HCT116 (cell line): Measurements from ENCODE around the gene TNIK. TPM values are rescaled to one million over a fixed set of nuclear protein-coding genes. Genes with fewer than 3 reads are reported as not detected.

Experiments used
- ATAC-seq: fragments of 200-7000 bp; cut with Tn5 transposase; 2 replicates; pipeline ENCODE4 v1.9.1; 2020; ENCODE audit warnings: mild to moderate bottlenecking, moderate library complexity
- BruUV-seq: library from RNA; stranded (reverse); fragments of 400-500 nt; replicated peaks from 2 replicates; lab custom pipeline; 2021; lab: Mats Ljungman, UMichigan
- CTCF ChIA-PET: fragments of 300-600 bp; sonication (Branson Sonifier 250); formaldehyde crosslinking; loops from one replicate; lab custom pipeline; 2021; ENCODE audit warnings: antibody characterized with exemption; lab: Charles Lee
- POLR2A ChIA-PET: fragments of 300-600, 350-600 bp; sonication (Branson Sonifier 250); formaldehyde crosslinking; loops from one replicate; lab custom pipeline; 2021; ENCODE audit warnings: antibody characterized with exemption; lab: Charles Lee
- RAD21 ChIA-PET, 2 experiments: fragments of 300-600 bp; sonication (Branson Sonifier 250); formaldehyde crosslinking; loops; one replicate each; lab custom pipeline; 2023; ENCODE audit warnings: low total read pairs in 2 of 2; ENCODE audit not compliant: uncharacterized antibody in 2 of 2, unreplicated experiment in 2 of 2, low non-redundant PET in 1 of 2; lab: Charles Lee
- DNase-seq: peaks from one replicate; pipeline ENCODE4 v3.0.0-alpha.2; 2010; ENCODE audit warnings: low read depth, low spot score
- H2AFZ ChIP-seq: fragments of 200-600 bp; shearing (Covaris generic), sonication (generic); 2 replicates; pipeline ENCODE4 v1.6.1; 2017; ENCODE audit warnings: low read depth, mixed run types, mixed read lengths, antibody characterized with exemption, low read length; ENCODE audit not compliant: poor library complexity, severe bottlenecking
- H3K27ac ChIP-seq: 2 replicates; pipeline ENCODE4 v1.5.1; 2012; ENCODE audit warnings: low read depth, low read length
- H3K27me3 ChIP-seq: fragments of 200-600 bp; sonication (generic); 2 replicates; pipeline ENCODE4 v1.6.1; 2016; ENCODE audit warnings: mixed run types, low read length, mixed read lengths; ENCODE audit not compliant: insufficient read depth
- H3K36me3 ChIP-seq, 2 experiments: fragments of 200-500 bp in 1 of 2; fragments of 200-600 bp in 1 of 2; sonication (Bioruptor generic) in 1 of 2; sonication (generic) in 1 of 2; 2 replicates each; pipeline versions ENCODE4 v1.5.1 to v1.6.1; 2014 to 2016; ENCODE audit warnings: low read length in 2 of 2, inconsistent platforms in 1 of 2, mixed read lengths in 1 of 2, mixed run types in 1 of 2; ENCODE audit not compliant: insufficient read depth in 2 of 2, control insufficient read depth in 1 of 2
- H3K4me1 ChIP-seq, 2 experiments: fragments of 200-600 bp in 1 of 2; sonication (generic) in 1 of 2; 2 replicates each; pipeline versions ENCODE4 v1.5.1 to v1.6.1; 2012 to 2017; ENCODE audit warnings: low read length in 2 of 2, inconsistent platforms in 1 of 2, mild to moderate bottlenecking in 1 of 2, mixed read lengths in 1 of 2, mixed run types in 1 of 2, moderate library complexity in 1 of 2; ENCODE audit not compliant: insufficient read depth in 2 of 2, control insufficient read depth in 1 of 2
- H3K4me2 ChIP-seq: fragments of 200-600 bp; sonication (generic); 2 replicates; pipeline ENCODE4 v1.6.1; 2017; ENCODE audit warnings: mixed run types, low read length, mixed read lengths
- H3K4me3 ChIP-seq, 2 experiments: fragments of 200-600 bp in 1 of 2; sonication (generic) in 1 of 2; replicated peaks in 1 of 2; 2 replicates each; pipeline ENCODE4 v1.5.1; 2011 to 2016; ENCODE audit warnings: low read length in 2 of 2, control low read depth in 1 of 2, low read depth in 1 of 2, mild to moderate bottlenecking in 1 of 2, mixed read lengths in 1 of 2, mixed run types in 1 of 2
- H3K79me2 ChIP-seq: fragments of 200-600 bp; sonication (generic); 2 replicates; pipeline ENCODE4 v1.6.1; 2017; ENCODE audit warnings: mild to moderate bottlenecking, mixed run types, low read length, moderate library complexity, mixed read lengths; ENCODE audit not compliant: insufficient read depth
- H3K9ac ChIP-seq: fragments of 200-600 bp; sonication (generic); 2 replicates; pipeline ENCODE4 v1.6.1; 2016; ENCODE audit warnings: low read length, mixed read lengths
- H3K9me2 ChIP-seq: fragments of 200-600 bp; sonication (generic), shearing (Covaris generic); 2 replicates; pipeline ENCODE4 v1.6.1; 2017; ENCODE audit warnings: mixed run types, mild to moderate bottlenecking, moderate library complexity; ENCODE audit not compliant: insufficient read depth
- H3K9me3 ChIP-seq, 2 experiments: fragments of 200-500 bp in 1 of 2; fragments of 200-600 bp in 1 of 2; sonication (Bioruptor generic) in 1 of 2; sonication (generic) in 1 of 2; 2 replicates each; pipeline ENCODE4 v1.6.1; 2014 to 2017; ENCODE audit warnings: low read length in 2 of 2, mixed read lengths in 2 of 2, inconsistent platforms in 1 of 2, low read depth in 1 of 2, mild to moderate bottlenecking in 1 of 2, mixed run types in 1 of 2, moderate library complexity in 1 of 2; ENCODE audit not compliant: control insufficient read depth in 1 of 2, insufficient read depth in 1 of 2
- H4K20me1 ChIP-seq: fragments of 200-600 bp; sonication (generic), shearing (Covaris generic); 2 replicates; pipeline ENCODE4 v1.6.1; 2017; ENCODE audit warnings: mixed run types, mild to moderate bottlenecking, moderate library complexity; ENCODE audit not compliant: insufficient read depth
- EZH2 ChIP-seq: fragments of 200-600 bp; sonication (generic); IDR thresholded peaks from 2 replicates; pipeline ENCODE4 v1.6.1; 2017; ENCODE audit warnings: antibody characterized with exemption, mixed run types
- JUND ChIP-seq: IDR thresholded peaks from 2 replicates; pipeline ENCODE4 v1.6.1; 2012
- POLR2AphosphoS5 ChIP-seq: IDR thresholded peaks from 2 replicates; pipeline ENCODE4 v1.6.1; 2011; ENCODE audit warnings: mild to moderate bottlenecking, low read depth, low read length, moderate library complexity
- REST ChIP-seq: IDR thresholded peaks from 2 replicates; pipeline ENCODE4 v1.6.1; 2012; ENCODE audit warnings: low read depth
- SRF ChIP-seq: IDR thresholded peaks from 2 replicates; pipeline ENCODE4 v1.6.1; 2012; ENCODE audit warnings: low read depth
- YY1 ChIP-seq: IDR thresholded peaks from 2 replicates; pipeline ENCODE4 v1.6.1; 2011; ENCODE audit warnings: low read length, low read depth, moderate library complexity, mild to moderate bottlenecking; ENCODE audit not compliant: insufficient replicate concordance; ENCODE audit errors: extremely low read depth
- ZBTB33 ChIP-seq: IDR thresholded peaks from 2 replicates; pipeline ENCODE4 v1.6.1; 2011; ENCODE audit warnings: mild to moderate bottlenecking, low read length, moderate library complexity; ENCODE audit not compliant: insufficient replicate concordance; ENCODE audit errors: extremely low read depth
- intact Hi-C: fragments of 100-400 bp; cut with micrococcal nuclease; formaldehyde crosslinking; loops from 2 replicates; pipeline ENCODE4 v1.10.0; 2022
- total RNA-seq: library from RNA; stranded (reverse); gene quantifications from one replicate; pipeline ENCODE4 v1.2.1, GENCODE V29; 2021; ENCODE audit not compliant: unreplicated experiment

The TNIK gene
- total RNA-seq, 1 experiment from 2014 or later = 24.1 TPM

- ChIA-PET CTCF (no interaction called here), POLR2A (interaction anchor here (1.0 kb wide), 1 partner anchor 9 kb away, joined by 3 read pairs; no protein-coding TSS in a partner anchor), RAD21 (no interaction called here)
- no peak overlapping the region for H2AFZ ChIP-seq
- H3K9ac ChIP-seq = no peak overlapping the region
- no peaks in the 10 kb centered on the region for H3K9me2 ChIP-seq
- H3K4me3 ChIP-seq = no peak overlapping the region
- intact Hi-C loops = no loop called here
- no peaks in the 10 kb centered on the region for H3K27me3 ChIP-seq
- H4K20me1 ChIP-seq = no peaks in the 10 kb centered on the region
- DNase-seq (no peak), ATAC-seq (no peak)
- TF ChIP-seq SRF = no peak
- TF ChIP-seq EZH2 = no peak
- TF ChIP-seq POLR2AphosphoS5 = no peak
- no peak for TF ChIP-seq ZBTB33
- H3K27ac ChIP-seq = no peak overlapping the region
- H3K4me1 ChIP-seq = no peaks in the 10 kb centered on the region
- no peaks in the 10 kb centered on the region for H3K36me3 ChIP-seq
- H3K9me3 ChIP-seq = no peaks in the 10 kb centered on the region
- no TSS peak for BruUV-seq
- no peaks in the 10 kb centered on the region for H3K79me2 ChIP-seq
- no peak overlapping the region for H3K4me2 ChIP-seq
Measured at GRCh38 chr3:171213907-171214306, 246.3 kb downstream of the TNIK start.

- no peaks in the 10 kb centered on the region for H4K20me1 ChIP-seq
- ATAC-seq = no peak
- no peak overlapping the region for H2AFZ ChIP-seq
- H3K9me3 ChIP-seq = no peaks in the 10 kb centered on the region
- TF ChIP-seq YY1 (no peak), JUND (no peak), REST (no peak), SRF (no peak)
- ChIA-PET CTCF (no interaction called here), POLR2A (no interaction called here), RAD21 (no interaction called here)
- no peaks in the 10 kb centered on the region for H3K79me2 ChIP-seq
- H3K9ac ChIP-seq = no peak overlapping the region
- no peak overlapping the region for H3K4me2 ChIP-seq
- DNase-seq = no peak
- no peak overlapping the region for H3K4me3 ChIP-seq
- no peaks in the 10 kb centered on the region for H3K9me2 ChIP-seq
- H3K27me3 ChIP-seq = no peaks in the 10 kb centered on the region
- intact Hi-C loops = no loop called here
- no peaks in the 10 kb centered on the region for H3K4me1 ChIP-seq
- no peaks in the 10 kb centered on the region for H3K36me3 ChIP-seq
- no peak overlapping the region for H3K27ac ChIP-seq
- BruUV-seq = no TSS peak
Measured at GRCh38 chr3:171213178-171213577, 247.0 kb downstream of the TNIK start.
